HG03108 (cell line): ENCODE results near the gene ZNF280B.

Source experiments
- ATAC-seq: cut with Tn5 transposase; IDR thresholded peaks from one replicate; pipeline ENCODE4 v1.9.1; 2021; ENCODE audit warnings: moderate library complexity; ENCODE audit not compliant: unreplicated experiment

Gene ZNF280B, protein sequence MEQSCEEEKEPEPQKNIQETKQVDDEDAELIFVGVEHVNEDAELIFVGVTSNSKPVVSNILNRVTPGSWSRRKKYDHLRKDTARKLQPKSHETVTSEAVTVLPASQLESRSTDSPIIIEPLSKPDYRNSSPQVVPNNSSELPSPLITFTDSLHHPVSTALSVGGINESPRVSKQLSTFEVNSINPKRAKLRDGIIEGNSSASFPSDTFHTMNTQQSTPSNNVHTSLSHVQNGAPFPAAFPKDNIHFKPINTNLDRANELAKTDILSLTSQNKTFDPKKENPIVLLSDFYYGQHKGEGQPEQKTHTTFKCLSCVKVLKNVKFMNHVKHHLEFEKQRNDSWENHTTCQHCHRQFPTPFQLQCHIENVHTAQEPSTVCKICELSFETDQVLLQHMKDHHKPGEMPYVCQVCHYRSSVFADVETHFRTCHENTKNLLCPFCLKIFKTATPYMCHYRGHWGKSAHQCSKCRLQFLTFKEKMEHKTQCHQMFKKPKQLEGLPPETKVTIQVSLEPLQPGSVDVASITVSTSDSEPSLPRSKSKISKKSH

DNA sequence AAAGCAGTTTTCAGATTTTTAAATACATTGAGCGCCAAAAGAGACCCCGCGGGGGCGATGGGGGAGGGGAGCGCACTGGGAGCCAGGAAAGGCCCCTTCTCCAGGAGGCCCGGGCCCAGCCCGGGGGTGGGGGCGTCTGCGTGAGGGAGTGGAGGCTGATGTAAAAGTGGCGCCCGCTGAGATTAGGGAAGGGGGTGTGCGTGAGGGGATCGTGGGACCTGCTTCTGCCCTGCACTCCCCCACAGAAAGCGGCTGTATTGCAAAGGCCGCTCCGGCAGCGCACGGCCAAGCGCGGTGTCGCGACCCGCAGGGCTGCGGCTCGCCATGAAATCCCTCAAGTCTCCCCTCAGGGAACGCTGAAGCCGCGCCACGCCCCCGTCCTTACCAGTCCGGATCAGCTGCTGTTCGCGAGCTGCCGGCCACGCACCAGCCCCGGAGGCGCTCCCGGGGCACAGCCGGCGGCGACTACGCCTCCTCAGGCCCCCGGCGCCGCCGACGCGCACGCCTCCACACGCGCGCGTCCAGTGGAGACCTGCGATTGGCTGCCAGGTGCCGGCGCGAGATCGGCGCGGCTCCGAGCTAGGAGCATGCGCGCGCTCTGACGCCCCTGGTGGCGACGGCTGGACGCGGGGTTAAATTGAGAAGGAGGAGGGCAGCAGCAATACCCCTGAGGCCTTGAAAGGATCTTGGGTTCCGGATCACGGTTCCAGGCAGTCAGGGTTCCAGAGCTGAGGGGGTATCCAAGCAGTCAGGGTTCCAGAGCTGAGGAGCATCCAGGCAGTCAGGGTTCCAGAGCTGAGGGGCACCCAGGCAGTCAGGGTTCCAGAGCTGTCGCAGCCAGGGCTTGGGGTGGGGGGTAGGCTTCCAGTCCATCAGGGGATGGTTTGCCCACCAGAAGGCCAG, at the start of gene ZNF280B:
TSS of gene ZNF280B (minus strand) at position 469 of the 903 bp plus-strand sequence. CDS start 19,344 bp downstream, outside the sequence.
- ATAC-seq: peak; percentile 91

DNA sequence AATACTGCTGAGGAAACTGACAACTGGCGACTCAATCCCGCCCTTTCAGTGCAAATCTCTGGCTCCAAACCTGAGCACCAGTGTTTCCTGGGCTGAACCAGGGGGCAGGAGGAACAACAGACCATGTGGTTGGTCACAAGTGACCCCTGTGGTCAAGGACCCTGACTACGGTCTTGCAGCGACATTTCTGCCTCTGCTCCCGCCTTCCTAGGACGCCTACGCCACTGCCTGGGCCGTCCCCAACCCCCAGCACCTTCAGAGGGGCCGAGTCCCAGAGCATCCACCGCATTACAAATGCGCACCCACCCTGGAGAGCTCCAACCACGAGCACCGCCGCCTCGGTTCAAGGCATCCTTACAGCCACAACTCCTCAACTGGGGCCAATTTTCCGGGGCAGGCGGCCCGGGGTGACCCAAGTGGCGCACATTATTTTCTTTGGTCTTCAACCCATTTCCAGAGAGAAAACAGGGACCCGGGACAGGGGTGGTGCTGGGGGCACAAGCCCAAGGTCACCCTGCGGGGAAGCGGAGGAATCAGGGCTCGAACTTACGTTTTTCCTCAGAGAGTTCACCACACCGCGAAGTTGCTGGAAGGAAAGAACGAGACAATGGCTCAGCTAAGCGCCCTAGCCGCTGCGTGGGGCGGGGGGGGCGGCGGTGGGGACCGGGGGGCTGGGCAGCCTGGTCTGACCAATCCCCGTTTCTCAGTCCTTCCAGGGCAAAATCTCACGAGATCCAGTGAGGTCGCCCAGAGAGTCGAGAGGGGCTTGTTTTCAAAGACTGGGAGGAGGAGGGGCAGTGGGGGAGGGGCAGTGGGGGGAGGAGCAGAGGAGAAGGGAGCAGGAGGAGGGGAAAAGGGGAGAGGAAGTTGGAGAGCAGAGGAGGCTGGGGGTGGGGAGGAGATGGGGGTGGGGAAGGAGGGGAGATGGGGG, 48.7 kb upstream of the ZNF280B start:
- no peak for ATAC-seq

- ATAC-seq: no peak
Observed at GRCh38 chr22:22556578-22556977, 48.0 kb upstream of the ZNF280B start.

GRCh38 chr22:22555596-22555995, 47.1 kb upstream of the ZNF280B start:
- ATAC-seq: no peak

GRCh38 chr22:22554587-22555284, 46.2 kb upstream of the ZNF280B start:
- no peak for ATAC-seq

GRCh38 chr22:22553735-22554586, 45.4 kb upstream of the ZNF280B start:
- no peak for ATAC-seq

- no peak for ATAC-seq
Observed at GRCh38 chr22:22553141-22553540, 44.6 kb upstream of the ZNF280B start.

GRCh38 chr22:22552630-22553029, 44.1 kb upstream of the ZNF280B start:
- ATAC-seq: no peak

DNA sequence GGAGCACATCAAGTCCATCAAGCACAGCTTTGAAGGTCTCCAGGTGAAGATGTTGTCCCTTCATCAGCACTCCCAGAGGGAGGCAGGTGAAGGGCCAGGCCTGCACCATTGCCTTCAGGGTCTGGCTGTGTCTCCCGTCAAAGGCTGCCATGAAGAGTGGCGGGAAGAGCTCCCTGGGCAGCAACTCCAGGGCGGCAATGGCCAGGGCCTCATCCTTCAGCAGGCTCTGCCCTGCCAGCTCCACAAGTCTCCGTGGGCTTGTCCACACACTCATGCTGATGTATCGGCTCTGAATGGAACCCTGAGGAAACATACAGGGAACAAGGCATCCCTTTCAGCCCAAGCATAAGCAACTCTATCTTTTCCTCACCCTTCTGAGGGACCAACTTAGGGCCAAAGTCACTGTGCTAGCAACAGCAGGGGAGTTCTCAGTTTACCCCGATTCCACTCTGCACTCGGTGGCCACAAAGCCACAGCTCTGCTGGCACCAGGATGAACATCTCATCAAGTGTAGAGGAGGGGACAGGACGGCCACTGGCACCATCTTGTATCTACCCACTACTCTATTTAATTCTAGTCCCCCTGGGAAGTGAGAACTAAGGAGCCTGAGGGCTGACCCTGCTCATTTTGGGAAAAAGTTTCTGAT, 42.4 kb upstream of the ZNF280B start:
- no peak for ATAC-seq

GRCh38 chr22:22548910-22549309, 40.4 kb upstream of the ZNF280B start:
- no peak for ATAC-seq

GRCh38 chr22:22548317-22548716, 39.8 kb upstream of the ZNF280B start:
- ATAC-seq: no peak

GRCh38 chr22:22547692-22548300, 39.3 kb upstream of the ZNF280B start:
- no peak for ATAC-seq

DNA sequence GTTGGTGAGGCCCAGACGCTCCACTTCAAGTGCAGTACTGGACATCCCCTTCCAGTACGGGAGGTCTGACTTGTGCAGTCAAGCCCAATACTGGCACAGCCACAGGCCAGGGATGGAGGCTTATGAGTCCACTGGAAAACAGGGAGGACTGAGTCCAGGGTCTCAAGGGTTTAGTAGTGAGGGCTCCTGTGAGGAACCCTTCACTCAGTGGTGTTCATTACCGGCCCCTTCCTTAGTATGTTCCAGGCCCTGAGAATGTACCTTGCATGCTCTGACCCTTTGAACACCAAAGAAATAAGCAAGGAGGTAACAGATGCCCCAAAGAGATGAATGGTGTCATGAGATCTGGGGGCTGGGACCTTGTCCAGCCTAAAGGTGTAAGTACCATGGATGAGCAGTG, 38.7 kb upstream of the ZNF280B start:
- no peak for ATAC-seq

GRCh38 chr22:22546490-22546889, 37.9 kb upstream of the ZNF280B start:
- ATAC-seq: no peak

DNA sequence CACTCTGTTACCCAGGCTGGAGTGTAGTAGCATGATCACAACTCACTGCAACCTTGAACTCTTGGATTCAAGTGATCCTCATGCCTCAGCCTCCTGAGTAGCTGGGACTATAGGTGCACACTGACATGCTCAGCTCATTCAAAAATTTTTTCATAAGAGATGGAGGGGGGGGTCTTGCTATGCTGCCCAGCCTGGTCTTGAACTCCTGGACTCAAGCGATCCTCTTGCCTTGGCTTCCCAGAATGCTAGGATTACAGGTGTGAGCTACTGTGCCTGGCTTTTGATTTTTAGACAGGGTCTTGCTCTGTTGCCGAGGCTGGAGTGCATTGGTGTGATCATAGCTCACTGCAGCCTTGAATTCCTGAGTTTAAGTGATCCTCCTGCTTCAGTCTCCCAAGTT, 36.5 kb upstream of the ZNF280B start:
- no peak for ATAC-seq

GRCh38 chr22:22538226-22538989, 29.9 kb upstream of the ZNF280B start:
- no peak for ATAC-seq

GRCh38 chr22:22536916-22537315, 28.4 kb upstream of the ZNF280B start:
- no peak for ATAC-seq
